GM12873 (cell line): ENCODE results near the gene ZSCAN25.

Source experiments
- TF ChIP-seq, protein P1 (sequence below): IDR thresholded peaks from 2 replicates; pipeline ENCODE4 v1.5.1; 2012; ENCODE audit warnings: low read depth, mild to moderate bottlenecking, moderate library complexity, low read length, control low read depth; ENCODE audit not compliant: insufficient read depth; ENCODE audit errors: missing control alignments

The ZSCAN25 gene

GRCh38 chr7:99665312-99666012 is 48.7 kb downstream of the ZSCAN25 start:
- TF ChIP-seq, protein P1, sequence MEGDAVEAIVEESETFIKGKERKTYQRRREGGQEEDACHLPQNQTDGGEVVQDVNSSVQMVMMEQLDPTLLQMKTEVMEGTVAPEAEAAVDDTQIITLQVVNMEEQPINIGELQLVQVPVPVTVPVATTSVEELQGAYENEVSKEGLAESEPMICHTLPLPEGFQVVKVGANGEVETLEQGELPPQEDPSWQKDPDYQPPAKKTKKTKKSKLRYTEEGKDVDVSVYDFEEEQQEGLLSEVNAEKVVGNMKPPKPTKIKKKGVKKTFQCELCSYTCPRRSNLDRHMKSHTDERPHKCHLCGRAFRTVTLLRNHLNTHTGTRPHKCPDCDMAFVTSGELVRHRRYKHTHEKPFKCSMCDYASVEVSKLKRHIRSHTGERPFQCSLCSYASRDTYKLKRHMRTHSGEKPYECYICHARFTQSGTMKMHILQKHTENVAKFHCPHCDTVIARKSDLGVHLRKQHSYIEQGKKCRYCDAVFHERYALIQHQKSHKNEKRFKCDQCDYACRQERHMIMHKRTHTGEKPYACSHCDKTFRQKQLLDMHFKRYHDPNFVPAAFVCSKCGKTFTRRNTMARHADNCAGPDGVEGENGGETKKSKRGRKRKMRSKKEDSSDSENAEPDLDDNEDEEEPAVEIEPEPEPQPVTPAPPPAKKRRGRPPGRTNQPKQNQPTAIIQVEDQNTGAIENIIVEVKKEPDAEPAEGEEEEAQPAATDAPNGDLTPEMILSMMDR: no peak

DNA sequence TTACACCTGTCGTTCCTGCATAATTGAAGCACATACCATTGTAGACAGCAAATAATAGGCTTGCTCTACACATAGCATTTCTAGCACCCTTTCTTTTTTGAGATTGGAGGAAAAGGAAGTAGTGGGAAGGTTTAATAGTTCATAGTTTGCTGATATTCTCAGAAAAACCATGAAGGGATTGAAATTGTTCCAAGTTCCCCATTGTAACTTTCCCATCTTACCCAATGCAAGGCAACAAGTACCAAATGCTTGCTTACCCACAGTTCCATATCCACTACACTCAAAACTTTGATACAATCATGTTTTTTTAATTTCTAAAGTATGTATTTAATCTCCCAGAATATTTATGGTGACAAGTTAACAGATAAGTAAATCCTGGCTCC is 49.3 kb downstream of the ZSCAN25 start:
- TF ChIP-seq, protein P1: no peak

GRCh38 chr7:99667179-99667578 is 50.4 kb downstream of the ZSCAN25 start:
- TF ChIP-seq, protein P1: no peak

- TF ChIP-seq, protein P1: no peak
Observed at GRCh38 chr7:99668541-99668940, 51.8 kb downstream of the ZSCAN25 start.

GRCh38 chr7:99669782-99670181 is 53.0 kb downstream of the ZSCAN25 start:
- TF ChIP-seq, protein P1: no peak

DNA sequence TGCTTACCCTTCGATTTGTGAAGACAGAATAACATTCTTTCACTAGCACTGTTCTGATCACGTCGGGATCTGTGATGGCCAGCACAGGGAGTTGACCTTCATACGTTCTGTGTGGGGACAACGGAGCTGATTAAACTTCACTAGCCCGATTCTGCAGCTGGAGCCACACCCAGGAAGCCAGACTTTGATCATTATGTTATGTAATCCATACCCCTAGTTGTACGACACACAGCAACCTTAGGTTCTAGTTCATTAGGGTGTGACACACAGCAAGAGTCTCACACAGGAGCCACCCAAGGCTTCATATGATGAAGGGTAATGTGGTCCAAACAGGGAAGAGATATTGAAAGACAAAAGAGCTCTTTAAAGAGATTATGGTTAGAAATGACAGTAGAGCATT is 55.8 kb downstream of the ZSCAN25 start:
- TF ChIP-seq, protein P1: no peak

GRCh38 chr7:99674995-99675742 is 58.4 kb downstream of the ZSCAN25 start:
- TF ChIP-seq, protein P1: no peak
